Epithelial cell of alveolus of lung (primary cell): ENCODE data around the gene GP1BB. TPM values are rescaled to one million over a fixed set of nuclear protein-coding genes. Genes with fewer than 3 reads are reported as not detected.

Source experiments
- total RNA-seq: library from RNA; depleted of rRNA; stranded (reverse); fragments of >200 nt; gene quantifications from 2 replicates; pipeline ENCODE4 v1.2.1, GENCODE V29; 2015

The GP1BB gene
- 2.3 and 7.1 TPM in 2 replicates for total RNA-seq

GRCh38 chr22:19723232-19723982 is at the start of gene GP1BB:
TSS of gene GP1BB (plus strand) at chr22:19723539. CDS start at chr22:19723570, 31 bp downstream.

DNA sequence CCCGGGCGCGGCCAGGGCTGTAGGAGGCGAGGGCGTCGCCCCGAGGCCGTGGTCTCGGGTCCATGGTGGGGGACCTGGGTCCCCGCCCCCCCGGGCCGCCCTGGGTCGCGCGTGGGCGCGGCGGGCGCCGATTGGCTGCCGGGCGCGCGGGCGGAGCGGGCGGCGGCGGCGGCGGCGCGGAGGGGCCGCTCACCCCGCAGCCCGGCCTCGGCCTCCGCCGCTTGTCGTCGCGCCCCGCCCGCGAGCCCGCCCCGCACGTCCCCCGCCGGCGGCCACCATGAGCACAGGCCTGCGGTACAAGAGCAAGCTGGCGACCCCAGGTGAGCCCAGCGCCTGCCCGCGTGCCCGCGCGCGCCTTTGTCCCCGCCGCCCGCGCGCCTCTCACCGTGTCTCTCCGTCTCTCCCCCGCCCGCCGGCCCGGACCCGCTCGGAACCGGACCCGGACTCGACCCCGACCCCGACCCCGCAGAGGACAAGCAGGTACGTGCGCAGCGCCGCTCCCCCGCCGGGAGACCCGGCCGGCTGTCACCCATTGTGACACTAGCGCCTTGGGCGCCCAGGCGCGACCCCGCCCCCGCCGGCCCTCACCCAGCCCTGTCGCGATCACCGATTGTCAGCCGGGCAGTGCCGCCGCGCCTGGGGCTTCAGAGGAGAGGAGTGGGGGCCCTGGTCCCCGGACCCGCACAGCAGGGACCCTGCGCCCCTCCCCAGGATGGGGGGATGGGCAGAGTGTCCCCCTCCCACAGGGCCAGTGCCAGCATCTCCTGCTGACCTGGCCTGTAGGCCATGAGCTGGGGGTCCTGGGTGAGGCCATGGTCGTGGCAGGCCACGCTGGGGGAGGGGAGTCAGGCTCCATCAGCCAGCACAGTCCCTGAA is 8.8 kb upstream of the GP1BB start, which contains the start of gene SEPTIN5:
SEPTIN5 (plus strand) TSS at position 192 of the 876 bp plus-strand sequence; CDS start at position 278, 86 bp downstream.

GRCh38 chr22:19760058-19760950 is 37.0 kb downstream of the GP1BB start, which contains the start of gene TBX1:
TSS of gene TBX1 (plus strand) at chr22:19760778. CDS start at chr22:19760844, 66 bp downstream.

Other genes with a start within 250 kb of the GP1BB start
- gene UFD1, start 244.3 kb upstream of the GP1BB start, total RNA-seq: 31.2 and 56.4 TPM in 2 replicates
- 8.1 and 28.2 TPM in 2 replicates for gene CDC45, start 243.6 kb upstream of the GP1BB start, total RNA-seq
- gene CLDN5, start 199.1 kb upstream of the GP1BB start, total RNA-seq: 11.2 and 15.8 TPM in 2 replicates
- gene SEPTIN5, start 9.0 kb upstream of the GP1BB start, total RNA-seq: 23.3 and 31.2 TPM in 2 replicates
- gene TBX1, start 37.2 kb downstream of the GP1BB start, total RNA-seq: 0.24 and 0.65 TPM in 2 replicates
- 10.9 and 13.6 TPM in 2 replicates for gene GNB1L, start 131.3 kb downstream of the GP1BB start, total RNA-seq
- 11.1 and 12.2 TPM in 2 replicates for gene RTL10, start 131.3 kb downstream of the GP1BB start, total RNA-seq
- gene COMT, start 218.2 kb downstream of the GP1BB start, total RNA-seq: 279 and 286 TPM in 2 replicates
- 14.9 and 21.2 TPM in 2 replicates for gene TXNRD2, start 218.3 kb downstream of the GP1BB start, total RNA-seq